K562 (cell line): Measurements from ENCODE around the gene DRG1. TPM values are rescaled to one million over a fixed set of nuclear protein-coding genes. Genes with fewer than 3 reads are reported as not detected.

Experiments
- ATAC-seq: fragments of 200-7000 bp; cut with Tn5 transposase; 3 replicates; pipeline ENCODE4 v1.9.1; 2020; ENCODE audit warnings: moderate library complexity
- BruUV-seq: library from RNA; stranded (reverse); fragments of 400-500 nt; replicated peaks from 2 replicates; lab custom pipeline; 2021; lab: Mats Ljungman, UMichigan
- CTCF ChIA-PET: fragments of 300-600 bp; formaldehyde crosslinking; extraction: SDS; loops from one replicate; lab custom pipeline; 2021; ENCODE audit warnings: low intra/inter-chr PET ratio; lab: Yijun Ruan, JAX
- POLR2A ChIA-PET: fragments of 300-600, 350-650 bp; sonication (Branson Sonifier 250); formaldehyde crosslinking; extraction: SDS; loops from one replicate; lab custom pipeline; 2021; ENCODE audit warnings: antibody characterized with exemption, inconsistent platforms; lab: Yijun Ruan, JAX
- DNase-seq, 4 experiments: peaks; one replicate each; pipeline versions ENCODE4 v3.0.0 to v3.0.0-alpha.2; 2011 to 2018; ENCODE audit warnings: low spot score in 3 of 4, mixed read lengths in 3 of 4; ENCODE audit errors: extremely low read depth in 1 of 4
- FAIRE-seq: peaks from 2 replicates; lab custom pipeline; 2011; peaks lifted over from hg19 to GRCh38; lab: Jason Lieb, UNC
- H2AFZ ChIP-seq: 2 replicates; pipeline ENCODE4 v1.6.0; 2011; ENCODE audit warnings: low read depth, low read length, control low read depth, inconsistent platforms
- H3K27ac ChIP-seq: fragments of 200-600 bp; 3 replicates; pipeline ENCODE4 v1.8.0; 2011; ENCODE audit warnings: low read depth, mild to moderate bottlenecking, control low read depth, inconsistent platforms, low read length, moderate library complexity, mixed read lengths; ENCODE audit errors: extremely low read depth
- H3K27me3 ChIP-seq, 2 experiments: fragments of 300-600 bp in 1 of 2; 2 replicates in 1 of 2; 3 replicates in 1 of 2; pipeline versions ENCODE4 v1.6.0 to v1.8.0; 2011; ENCODE audit warnings: inconsistent platforms in 2 of 2, low read length in 2 of 2, mild to moderate bottlenecking in 1 of 2, mixed read lengths in 1 of 2, moderate library complexity in 1 of 2; ENCODE audit not compliant: control insufficient read depth in 2 of 2, insufficient read depth in 2 of 2
- H3K36me3 ChIP-seq: fragments of 300-600 bp; 3 replicates; pipeline ENCODE4 v1.8.0; 2011; ENCODE audit warnings: mild to moderate bottlenecking, low read length, inconsistent platforms; ENCODE audit not compliant: control insufficient read depth, insufficient read depth
- H3K4me1 ChIP-seq, 2 experiments: fragments of 200-600 bp in 1 of 2; replicated peaks in 1 of 2; 2 replicates in 1 of 2; 3 replicates in 1 of 2; pipeline versions ENCODE4 v1.5.1 to v1.8.0; 2011; ENCODE audit warnings: inconsistent platforms in 2 of 2, low read length in 2 of 2, mild to moderate bottlenecking in 1 of 2, mixed read lengths in 1 of 2, moderate library complexity in 1 of 2; ENCODE audit not compliant: control insufficient read depth in 2 of 2, insufficient read depth in 2 of 2
- H3K4me2 ChIP-seq: 2 replicates; pipeline ENCODE4 v1.6.1; 2011; ENCODE audit warnings: low read length, control low read depth, inconsistent platforms, mixed read lengths; ENCODE audit not compliant: insufficient read depth
- H3K4me3 ChIP-seq: fragments of 200-600 bp; sonication (generic), shearing (Covaris generic); 2 replicates; pipeline ENCODE4 v1.5.1; 2016; ENCODE audit warnings: control low read depth, inconsistent platforms
- H3K79me2 ChIP-seq: fragments of 200-600 bp; 3 replicates; pipeline ENCODE4 v1.8.0; 2011; ENCODE audit warnings: low read length, inconsistent platforms; ENCODE audit not compliant: control insufficient read depth, insufficient read depth
- H3K9ac ChIP-seq, 2 experiments: 2 replicates each; pipeline versions ENCODE4 v1.6.0 to v1.6.1; 2011; ENCODE audit warnings: low read depth in 2 of 2, low read length in 2 of 2, control low read depth in 1 of 2, inconsistent platforms in 1 of 2, mild to moderate bottlenecking in 1 of 2, mixed read lengths in 1 of 2; ENCODE audit not compliant: insufficient read depth in 1 of 2
- H3K9me1 ChIP-seq: one replicate; pipeline ENCODE4 v1.6.0; 2011; ENCODE audit warnings: inconsistent platforms, mild to moderate bottlenecking, low read length, moderate library complexity; ENCODE audit not compliant: control insufficient read depth, insufficient read depth
- H3K9me3 ChIP-seq: replicated peaks from 2 replicates; pipeline ENCODE4 v1.5.1; 2011; ENCODE audit warnings: low read depth, low read length, inconsistent platforms; ENCODE audit not compliant: control insufficient read depth, insufficient read depth
- H4K20me1 ChIP-seq: replicated peaks from 2 replicates; pipeline ENCODE4 v1.6.1; 2011; ENCODE audit warnings: low read length, inconsistent platforms, mixed read lengths; ENCODE audit not compliant: control insufficient read depth, insufficient read depth
- GTF2E2 ChIP-seq: fragments of 200-800 bp; sonication (Bioruptor generic); IDR thresholded peaks from 2 replicates; pipeline ENCODE4 v1.6.1; 2016; ENCODE audit warnings: missing genetic modification characterization, missing compliant biosample characterization
- HMBOX1 ChIP-seq: sonication (generic); IDR thresholded peaks from 2 replicates; pipeline ENCODE4 v1.6.1; 2016
- LEF1 ChIP-seq: fragments of 450-650 bp; IDR thresholded peaks from 2 replicates; pipeline ENCODE4 v1.6.1; 2016; ENCODE audit warnings: mild to moderate bottlenecking
- NFIC ChIP-seq: fragments of 450-650 bp; IDR thresholded peaks from 2 replicates; pipeline ENCODE4 v1.6.1; 2017; ENCODE audit warnings: mild to moderate bottlenecking, inconsistent platforms
- PHF20 ChIP-seq: fragments of 450-650 bp; IDR thresholded peaks from 2 replicates; pipeline ENCODE4 v1.6.1; 2018; ENCODE audit not compliant: partially characterized antibody
- SRSF3 ChIP-seq: fragments of 200-400 bp; formaldehyde crosslinking; IDR thresholded peaks from 2 replicates; pipeline ENCODE4 v1.6.1; 2016; ENCODE audit warnings: mild to moderate bottlenecking, low read length, moderate library complexity; ENCODE audit not compliant: insufficient read depth
- SRSF9 ChIP-seq: fragments of 200-400 bp; formaldehyde crosslinking; IDR thresholded peaks from 2 replicates; pipeline ENCODE4 v1.6.1; 2017; ENCODE audit warnings: low read depth, low read length, borderline replicate concordance
- ZNF695 ChIP-seq: fragments of 450-650 bp; formaldehyde crosslinking; IDR thresholded peaks from 2 replicates; pipeline ENCODE4 v1.4.0; 2020; ENCODE audit warnings: mild to moderate bottlenecking, moderate library complexity
- WGBS: fragments of 100-300 bp; shearing (Covaris generic); methylation state at CpG from one replicate; pipeline ENCODE4 v1.1.6; 2016; ENCODE audit warnings: low coverage, mixed read lengths; ENCODE audit not compliant: insufficient coverage; ENCODE audit errors: missing lambda C conversion rate; 5-methylcytosine and 5-hydroxymethylcytosine counted together
- in situ Hi-C: fragments of 300-500 bp; cut with MboI; formaldehyde crosslinking; loops from 4 replicates; pipeline ENCODE4 v1.15.0; 2018; ENCODE audit warnings: inconsistent platforms, mixed read lengths
- intact Hi-C: fragments of 100-400 bp; cut with micrococcal nuclease; formaldehyde crosslinking; loops from 2 replicates; pipeline ENCODE4 v1.14.2; 2022
- polyA plus RNA-seq, 8 experiments: library from polyadenylated mRNA; depleted of rRNA in 4 of 8; stranded (reverse) in 5 of 8; unstranded in 3 of 8; fragments of >200 nt; fragmentation: Nextera tagmentation in 2 of 8; fragmentation: Illumina TruSeq in 1 of 8; extraction: Ambion mirVana in 2 of 8; extraction: Trizol in 1 of 8; gene quantifications; 2 replicates each; pipeline versions ENCODE4 v1.2.1 to v1.2.3, GENCODE V29; 2011 to 2014; ENCODE audit warnings: inconsistent platforms in 1 of 8, missing spikeins in 1 of 8
- total RNA-seq, 7 experiments: library from RNA; depleted of rRNA in 6 of 7; stranded (reverse); fragments of >200 nt in 6 of 7; fragmentation: Illumina TruSeq in 2 of 7; extraction: Trizol in 2 of 7; gene quantifications; 2 replicates each; pipeline versions ENCODE4 v1.2.1 to v1.2.3, GENCODE V29; 2011 to 2021; ENCODE audit warnings: low replicate concordance in 1 of 7
- TF ChIP-seq, protein P1 (sequence below): fragments of 450-650 bp; IDR thresholded peaks from 2 replicates; pipeline ENCODE4 v1.6.1; 2018; ENCODE audit warnings: mild to moderate bottlenecking, low read depth; ENCODE audit not compliant: partially characterized antibody
- TF ChIP-seq, protein P2 (sequence below): fragments of 450-650 bp; IDR thresholded peaks from 2 replicates; pipeline ENCODE4 v1.6.1; 2016; ENCODE audit warnings: low read depth

Gene DRG1
- total and polyA plus RNA-seq, 9 of the 15 experiments (the other 6 are each of a cell fraction or from before 2014, with no cell fraction given): 76.4 to 211 (median 93.3) TPM

DNA sequence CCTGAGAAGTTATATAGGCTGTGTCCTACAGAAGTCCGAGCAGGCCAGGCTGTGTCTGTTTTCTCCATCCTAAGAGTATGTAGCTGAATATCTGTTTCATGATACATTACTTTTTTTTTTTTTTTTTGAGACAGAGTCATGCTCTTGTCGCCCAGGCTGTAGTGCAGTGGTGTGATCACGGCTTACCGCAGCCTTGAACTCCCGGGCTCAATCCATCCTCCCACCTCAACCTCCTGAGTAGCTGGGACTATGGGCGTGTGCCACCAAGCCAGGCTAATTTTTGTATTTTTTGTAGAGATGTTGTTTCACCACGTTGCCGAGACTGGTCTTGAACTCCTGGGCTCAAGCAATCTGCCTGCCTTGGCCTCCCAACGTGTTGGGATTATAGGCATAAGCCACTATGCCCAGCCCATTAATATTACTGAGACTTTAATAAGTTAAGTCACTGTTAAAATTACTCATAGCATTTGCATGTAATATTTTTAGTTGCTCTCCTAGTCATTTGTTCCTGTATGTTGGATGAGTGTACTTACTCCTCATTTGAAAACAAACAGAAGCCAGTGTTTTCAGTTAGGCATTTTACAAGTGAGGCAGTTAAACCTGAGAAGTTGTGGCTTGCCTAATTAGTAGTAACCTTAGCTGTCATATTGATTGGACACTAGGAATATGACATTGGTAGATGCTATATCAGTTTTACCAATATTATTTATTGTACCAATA is 26.1 kb downstream of the DRG1 start:
- TF ChIP-seq NFIC (no peak), LEF1 (no peak), HMBOX1 (no peak), PHF20 (no peak), GTF2E2 (tag) (no peak), SRSF3 (no peak), SRSF9 (no peak), ZNF695 (CRISPR knock-in tag) (no peak)
- TF ChIP-seq, protein P1, sequence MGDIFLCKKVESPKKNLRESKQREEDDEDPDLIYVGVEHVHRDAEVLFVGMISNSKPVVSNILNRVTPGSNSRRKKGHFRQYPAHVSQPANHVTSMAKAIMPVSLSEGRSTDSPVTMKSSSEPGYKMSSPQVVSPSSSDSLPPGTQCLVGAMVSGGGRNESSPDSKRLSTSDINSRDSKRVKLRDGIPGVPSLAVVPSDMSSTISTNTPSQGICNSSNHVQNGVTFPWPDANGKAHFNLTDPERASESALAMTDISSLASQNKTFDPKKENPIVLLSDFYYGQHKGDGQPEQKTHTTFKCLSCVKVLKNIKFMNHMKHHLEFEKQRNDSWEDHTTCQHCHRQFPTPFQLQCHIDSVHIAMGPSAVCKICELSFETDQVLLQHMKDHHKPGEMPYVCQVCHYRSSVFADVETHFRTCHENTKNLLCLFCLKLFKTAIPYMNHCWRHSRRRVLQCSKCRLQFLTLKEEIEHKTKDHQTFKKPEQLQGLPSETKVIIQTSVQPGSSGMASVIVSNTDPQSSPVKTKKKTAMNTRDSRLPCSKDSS: no peak
- TF ChIP-seq, protein P2, sequence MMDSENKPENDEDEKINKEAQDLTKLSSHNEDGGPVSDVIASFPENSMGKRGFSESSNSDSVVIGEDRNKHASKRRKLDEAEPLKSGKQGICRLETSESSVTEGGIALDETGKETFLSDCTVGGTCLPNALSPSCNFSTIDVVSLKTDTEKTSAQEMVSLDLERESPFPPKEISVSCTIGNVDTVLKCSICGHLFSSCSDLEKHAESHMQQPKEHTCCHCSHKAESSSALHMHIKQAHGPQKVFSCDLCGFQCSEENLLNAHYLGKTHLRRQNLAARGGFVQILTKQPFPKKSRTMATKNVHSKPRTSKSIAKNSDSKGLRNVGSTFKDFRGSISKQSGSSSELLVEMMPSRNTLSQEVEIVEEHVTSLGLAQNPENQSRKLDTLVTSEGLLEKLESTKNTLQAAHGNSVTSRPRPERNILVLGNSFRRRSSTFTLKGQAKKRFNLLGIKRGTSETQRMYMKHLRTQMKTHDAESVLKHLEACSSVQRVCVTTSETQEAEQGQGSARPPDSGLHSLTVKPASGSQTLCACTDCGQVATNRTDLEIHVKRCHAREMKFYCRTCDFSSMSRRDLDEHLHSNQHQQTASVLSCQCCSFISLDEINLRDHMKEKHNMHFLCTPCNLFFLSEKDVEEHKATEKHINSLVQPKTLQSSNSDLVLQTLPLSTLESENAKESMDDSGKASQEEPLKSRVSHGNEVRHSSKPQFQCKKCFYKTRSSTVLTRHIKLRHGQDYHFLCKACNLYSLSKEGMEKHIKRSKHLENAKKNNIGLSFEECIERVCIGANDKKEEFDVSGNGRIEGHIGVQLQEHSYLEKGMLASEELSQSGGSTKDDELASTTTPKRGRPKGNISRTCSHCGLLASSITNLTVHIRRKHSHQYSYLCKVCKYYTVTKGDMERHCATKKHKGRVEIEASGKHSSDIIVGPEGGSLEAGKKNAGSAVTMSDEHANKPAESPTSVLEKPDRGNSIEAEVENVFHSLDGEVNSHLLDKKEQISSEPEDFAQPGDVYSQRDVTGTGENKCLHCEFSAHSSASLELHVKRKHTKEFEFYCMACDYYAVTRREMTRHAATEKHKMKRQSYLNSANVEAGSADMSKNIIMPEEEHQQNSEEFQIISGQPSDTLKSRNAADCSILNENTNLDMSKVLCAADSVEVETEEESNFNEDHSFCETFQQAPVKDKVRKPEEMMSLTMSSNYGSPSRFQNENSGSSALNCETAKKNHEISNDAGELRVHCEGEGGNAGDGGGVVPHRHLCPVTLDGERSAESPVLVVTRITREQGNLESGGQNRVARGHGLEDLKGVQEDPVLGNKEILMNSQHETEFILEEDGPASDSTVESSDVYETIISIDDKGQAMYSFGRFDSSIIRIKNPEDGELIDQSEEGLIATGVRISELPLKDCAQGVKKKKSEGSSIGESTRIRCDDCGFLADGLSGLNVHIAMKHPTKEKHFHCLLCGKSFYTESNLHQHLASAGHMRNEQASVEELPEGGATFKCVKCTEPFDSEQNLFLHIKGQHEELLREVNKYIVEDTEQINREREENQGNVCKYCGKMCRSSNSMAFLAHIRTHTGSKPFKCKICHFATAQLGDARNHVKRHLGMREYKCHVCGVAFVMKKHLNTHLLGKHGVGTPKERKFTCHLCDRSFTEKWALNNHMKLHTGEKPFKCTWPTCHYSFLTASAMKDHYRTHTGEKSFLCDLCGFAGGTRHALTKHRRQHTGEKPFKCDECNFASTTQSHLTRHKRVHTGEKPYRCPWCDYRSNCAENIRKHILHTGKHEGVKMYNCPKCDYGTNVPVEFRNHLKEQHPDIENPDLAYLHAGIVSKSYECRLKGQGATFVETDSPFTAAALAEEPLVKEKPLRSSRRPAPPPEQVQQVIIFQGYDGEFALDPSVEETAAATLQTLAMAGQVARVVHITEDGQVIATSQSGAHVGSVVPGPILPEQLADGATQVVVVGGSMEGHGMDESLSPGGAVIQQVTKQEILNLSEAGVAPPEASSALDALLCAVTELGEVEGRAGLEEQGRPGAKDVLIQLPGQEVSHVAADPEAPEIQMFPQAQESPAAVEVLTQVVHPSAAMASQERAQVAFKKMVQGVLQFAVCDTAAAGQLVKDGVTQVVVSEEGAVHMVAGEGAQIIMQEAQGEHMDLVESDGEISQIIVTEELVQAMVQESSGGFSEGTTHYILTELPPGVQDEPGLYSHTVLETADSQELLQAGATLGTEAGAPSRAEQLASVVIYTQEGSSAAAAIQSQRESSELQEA: no peak
- Histone ChIP-seq H3K27ac (no peak overlapping the region), H3K9me3 (no peaks in the 10 kb centered on the region), H3K4me2 (no peak overlapping the region), H3K27me3 (no peaks in the 10 kb centered on the region), H3K79me2 (no peaks in the 10 kb centered on the region), H3K4me1 (no peaks in the 10 kb centered on the region), H4K20me1 (no peaks in the 10 kb centered on the region), H3K36me3 (peaks cover 74% of the 10 kb centered on the region), H3K9me1 (no peaks in the 10 kb centered on the region), H3K9ac (no peak overlapping the region), H2AFZ (no peak overlapping the region), H3K4me3 (no peak overlapping the region)
- CTCF ChIA-PET: no interaction called here
- WGBS: 98% methylated on average over 8 of the region's 9 CpGs
- in situ Hi-C loops (no loop called here), intact Hi-C loops (no loop called here)
- ATAC-seq (no peak), FAIRE-seq (no peak), DNase-seq (no peak)
- POLR2A ChIA-PET: interaction anchor here (0.6 kb wide), 1 partner anchor 57 kb away, joined by 5 read pairs; no protein-coding TSS in a partner anchor
- no TSS peak for BruUV-seq
